Brain pericyte (primary cell): ENCODE data around the gene TUBGCP4.
A peak's percentile ranks its signal among the peaks of the same experiment; 100 is the strongest.

Experiments used
- DNase-seq: peaks from one replicate; pipeline ENCODE4 v3.0.0-alpha.2; 2012; ENCODE audit warnings: low read depth, low spot score

Gene TUBGCP4

GRCh38 chr15:43403616-43404015 is 32.7 kb downstream of the TUBGCP4 start:
- DNase-seq = no peak

DNA sequence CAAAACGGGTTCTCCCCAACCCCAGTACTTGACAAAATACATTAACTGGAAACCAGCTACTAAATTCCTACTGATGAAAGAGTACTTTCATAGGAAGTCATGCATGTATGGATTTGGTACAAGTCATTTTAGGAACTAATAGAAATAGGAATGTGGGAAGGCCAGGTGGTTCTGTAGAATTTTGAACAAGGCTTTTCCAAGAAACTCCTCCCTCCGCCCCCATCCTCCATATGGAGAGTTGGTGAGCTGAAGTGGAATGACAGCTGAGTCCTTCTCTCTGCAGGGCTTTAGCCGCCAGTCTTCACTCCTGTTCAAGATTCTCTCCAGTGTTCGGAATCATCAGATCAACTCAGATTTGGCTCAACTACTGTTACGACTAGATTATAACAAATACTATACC is 33.2 kb downstream of the TUBGCP4 start:
- DNase-seq = no peak

DNA sequence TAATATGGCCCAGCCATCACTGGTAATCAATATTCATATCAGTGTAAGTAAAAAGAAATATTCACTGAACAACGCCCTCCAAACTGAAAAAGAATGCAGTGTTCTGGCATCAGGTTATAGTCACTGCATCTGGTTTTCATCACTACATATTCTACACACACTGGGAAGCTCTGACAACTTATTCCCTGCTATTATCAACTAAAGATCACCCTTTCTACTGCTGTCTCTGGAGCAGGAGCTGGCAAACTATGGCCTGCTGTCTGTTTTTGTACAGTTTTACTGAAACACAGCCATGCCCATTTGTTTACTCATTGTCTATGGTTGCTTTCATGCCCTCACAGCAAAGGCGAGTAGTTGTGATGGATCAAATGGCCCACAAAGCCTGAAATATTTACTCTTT is 35.3 kb downstream of the TUBGCP4 start:
- no peak for DNase-seq

- no peak for DNase-seq
Measured at GRCh38 chr15:43406808-43407207, 35.9 kb downstream of the TUBGCP4 start.

DNA sequence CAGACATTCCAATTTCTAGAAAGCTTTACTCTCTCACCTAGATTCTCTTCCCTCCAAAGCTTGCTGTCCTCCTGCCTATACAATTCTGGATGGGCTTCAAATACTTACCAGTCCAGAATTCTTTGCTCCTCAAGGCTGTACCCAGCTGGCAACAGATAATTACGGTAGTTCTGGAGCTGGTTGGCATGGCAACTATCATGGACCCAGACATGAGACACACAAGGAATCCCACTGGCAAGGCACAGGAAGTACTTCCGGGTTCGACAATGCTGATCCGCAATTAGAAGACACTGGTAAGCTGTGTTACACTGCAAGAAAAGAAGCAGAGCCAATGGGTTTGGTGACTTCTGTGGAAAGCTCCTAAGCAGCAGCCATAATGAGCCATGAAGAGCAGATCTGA is 37.9 kb downstream of the TUBGCP4 start:
- DNase-seq = no peak

GRCh38 chr15:43410572-43411214 is 39.8 kb downstream of the TUBGCP4 start:
- DNase-seq = no peak

DNA sequence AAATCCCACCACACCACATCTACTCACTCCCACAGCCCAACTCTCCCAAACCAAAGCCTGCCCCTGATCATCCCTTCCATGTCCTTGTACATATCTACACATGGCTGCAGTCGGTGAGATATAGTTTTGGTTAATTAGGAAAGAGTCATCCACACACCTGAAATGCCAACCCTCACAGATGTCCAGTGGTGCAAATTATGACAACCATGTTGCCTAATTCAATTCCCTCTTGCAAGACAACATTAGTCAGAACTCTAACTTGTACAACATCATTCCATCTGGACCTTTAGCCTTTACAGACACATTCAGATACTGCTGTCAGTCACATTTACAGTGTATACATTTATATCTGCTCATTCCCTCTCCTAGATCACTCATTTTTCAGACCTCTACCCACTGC is 41.2 kb downstream of the TUBGCP4 start:
- peak; percentile 1 for DNase-seq

- no peak for DNase-seq
Measured at GRCh38 chr15:43414196-43414595, 43.3 kb downstream of the TUBGCP4 start.

GRCh38 chr15:43420435-43420834 is 49.5 kb downstream of the TUBGCP4 start:
- no peak for DNase-seq

DNA sequence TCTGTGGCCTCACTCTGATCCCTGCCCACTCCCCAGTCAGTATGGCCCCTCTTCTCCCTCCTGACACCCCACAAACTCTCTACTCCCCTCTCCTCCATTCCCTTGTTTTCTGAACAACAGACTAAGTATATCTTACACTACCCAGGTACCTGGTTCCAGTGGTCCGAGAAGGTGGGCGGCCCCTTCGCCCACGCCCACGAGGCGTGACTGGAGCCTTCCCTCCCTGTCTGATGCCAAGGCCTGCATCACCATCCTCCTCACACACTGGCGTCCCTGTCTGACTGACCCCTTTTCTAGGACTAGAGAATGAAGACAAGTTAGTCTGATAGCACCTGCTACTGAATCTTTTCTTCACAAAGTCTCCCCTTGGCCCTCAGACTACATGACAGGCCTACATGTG is 50.0 kb downstream of the TUBGCP4 start:
- DNase-seq = no peak

GRCh38 chr15:43423793-43424192 is 52.9 kb downstream of the TUBGCP4 start:
- no peak for DNase-seq

GRCh38 chr15:43429687-43430086 is 58.8 kb downstream of the TUBGCP4 start:
- DNase-seq = no peak

GRCh38 chr15:43433165-43433564 is 62.3 kb downstream of the TUBGCP4 start:
- DNase-seq = no peak

DNA sequence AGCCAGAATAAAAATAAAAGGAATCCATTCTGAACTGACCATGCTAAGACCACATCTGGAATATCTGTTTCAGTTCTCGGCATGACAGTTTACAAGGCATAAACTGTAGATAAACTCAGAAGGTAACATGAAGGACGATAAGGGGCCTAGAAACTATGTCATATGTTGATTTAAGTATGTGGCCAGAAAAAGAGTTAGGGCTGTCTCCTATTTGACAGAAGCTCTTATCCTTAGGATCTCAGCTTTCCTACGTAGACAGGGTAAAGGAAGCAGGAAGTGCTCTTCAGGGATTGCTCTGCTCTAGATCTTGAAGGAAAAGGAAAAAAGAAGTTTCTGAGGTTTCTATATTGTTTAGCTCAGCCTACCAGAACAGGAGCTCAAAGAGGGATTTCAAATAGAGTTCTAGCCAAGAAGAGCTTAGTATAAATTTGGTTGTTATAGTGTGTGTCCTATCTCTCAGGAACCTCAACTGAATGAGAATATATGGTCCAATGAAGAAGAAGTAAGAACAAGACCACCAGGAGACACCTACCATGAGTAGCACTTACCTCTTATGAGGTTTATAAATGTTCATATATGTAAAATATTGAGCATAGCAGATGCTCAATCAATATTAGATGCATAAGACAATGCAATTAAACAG is 62.9 kb downstream of the TUBGCP4 start:
- DNase-seq = no peak

DNA sequence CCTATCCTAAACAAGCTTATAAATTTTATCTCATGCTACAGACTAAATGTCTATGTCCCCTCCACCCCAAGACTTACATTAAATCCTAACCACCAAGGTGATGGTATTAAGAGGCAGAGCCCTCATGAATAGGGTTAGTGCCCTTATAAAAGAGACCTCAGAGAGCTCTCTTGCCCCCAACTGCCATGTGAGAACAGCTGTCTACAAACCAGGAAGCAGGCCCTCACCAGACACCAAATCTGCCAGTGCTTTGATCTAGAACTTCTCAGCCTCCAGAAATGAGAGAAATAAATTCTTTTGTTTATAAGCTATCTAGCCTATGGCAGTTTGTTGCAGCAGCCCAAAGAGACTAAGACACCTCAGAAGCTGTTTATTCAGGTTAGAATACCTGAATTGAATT is 63.5 kb downstream of the TUBGCP4 start:
- no peak for DNase-seq

GRCh38 chr15:43436395-43436794 is 65.5 kb downstream of the TUBGCP4 start:
- DNase-seq = no peak

DNA sequence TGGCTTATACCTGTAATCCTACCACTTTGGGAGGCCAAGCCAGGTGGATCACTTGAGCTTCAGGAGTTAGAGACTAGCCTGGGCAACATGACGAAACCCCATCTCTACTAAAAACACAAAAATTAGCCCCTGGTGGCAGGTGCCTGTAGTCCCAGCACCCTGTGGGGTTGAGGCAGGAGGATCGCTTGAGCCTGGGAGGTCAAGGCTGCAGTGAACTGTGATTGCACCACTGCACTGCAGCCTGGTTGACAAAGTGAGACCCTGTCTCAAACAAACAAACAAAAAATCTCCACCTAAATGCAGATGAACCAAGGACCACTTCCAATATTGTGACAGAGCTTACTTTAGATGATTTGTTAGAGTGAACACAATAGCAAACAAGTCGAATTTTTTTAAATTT is 68.4 kb downstream of the TUBGCP4 start:
- DNase-seq = no peak

GRCh38 chr15:43440721-43441281 is 69.9 kb downstream of the TUBGCP4 start:
- peak; percentile 87 for DNase-seq

GRCh38 chr15:43441316-43441715 is 70.4 kb downstream of the TUBGCP4 start:
- DNase-seq = no peak

GRCh38 chr15:43446344-43446743 is 75.4 kb downstream of the TUBGCP4 start:
- no peak for DNase-seq

DNA sequence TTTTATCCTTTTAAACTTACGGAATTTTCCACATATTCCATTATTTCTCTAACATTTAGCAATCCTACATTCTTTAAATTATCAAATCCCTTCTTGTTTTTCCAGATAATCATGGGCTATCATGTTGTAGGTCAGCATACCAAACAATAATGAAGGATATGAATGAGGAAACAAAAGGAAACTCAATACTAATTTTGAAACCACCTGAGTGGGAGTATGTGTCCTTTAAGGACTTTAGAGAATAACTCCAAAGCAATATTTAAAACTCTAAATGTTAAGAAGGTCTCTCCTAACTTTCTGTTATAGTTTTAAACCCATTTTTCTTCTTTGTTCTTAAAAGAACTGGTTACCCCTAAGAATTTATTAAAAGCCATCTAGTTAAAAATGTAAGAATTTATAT is 79.1 kb downstream of the TUBGCP4 start:
- no peak for DNase-seq
